Gastroesophageal sphincter (tissue), 2 donors: ENCODE data around the gene MRGPRX1.

Source experiments
- POLR2A ChIP-seq, 2 donors: fragments of 450-650 bp; IDR thresholded peaks; one replicate each; pipeline ENCODE4 v1.6.1; 2017; ENCODE audit warnings: antibody characterized with exemption in 2 of 2, mild to moderate bottlenecking in 2 of 2, moderate library complexity in 1 of 2
- POLR2AphosphoS5 ChIP-seq: sonication (generic); formaldehyde crosslinking; IDR thresholded peaks from one replicate; pipeline ENCODE4 v1.6.1; 2017; ENCODE audit warnings: antibody characterized with exemption

- TF ChIP-seq POLR2A (IDR thresholded peaks at IDR 0.05) (no peak), POLR2AphosphoS5 (no peak)
Measured at GRCh38 chr11:18981897-18982296, 42.7 kb upstream of the MRGPRX1 start.
